ENCODE results near the gene CLNK. TPM values are rescaled to one million over a fixed set of nuclear protein-coding genes. Genes with fewer than 3 reads are reported as not detected.

The CLNK gene
- total RNA-seq, 1 donor from 2014 or later: not detected

GRCh38 chr4:10647846-10648245, 36.7 kb downstream of the CLNK start:
- H3K4me1 Mint-ChIP-seq (ENCODE audit: low read depth): no peaks in the 10 kb centered on the region
- no peak overlapping the region for H3K4me3 Mint-ChIP-seq (ENCODE audit: low read depth)
- H3K27me3 Mint-ChIP-seq: no peaks in the 10 kb centered on the region
- no peaks in the 10 kb centered on the region for H3K36me3 Mint-ChIP-seq (ENCODE audit: insufficient read depth)
- no peak for TF ChIP-seq CTCF (IDR thresholded peaks at IDR 0.05; ENCODE audit: unreplicated experiment)
- H3K9me3 Mint-ChIP-seq (ENCODE audit: low read depth): peaks cover 11% of the 10 kb centered on the region
- no peak overlapping the region for H3K27ac Mint-ChIP-seq
- DNase-seq (ENCODE audit: low spot score, unreplicated experiment): no peak

GRCh38 chr4:10643600-10644425, 40.8 kb downstream of the CLNK start:
- Mint-ChIP-seq H3K36me3 (ENCODE audit: insufficient read depth) (no peaks in the 10 kb centered on the region), H3K4me1 (ENCODE audit: low read depth) (no peaks in the 10 kb centered on the region), H3K9me3 (ENCODE audit: low read depth) (peaks cover 14% of the 10 kb centered on the region), H3K27ac (no peak overlapping the region), H3K27me3 (no peaks in the 10 kb centered on the region), H3K4me3 (ENCODE audit: low read depth) (no peak overlapping the region)
- no peak for TF ChIP-seq CTCF (IDR thresholded peaks at IDR 0.05; ENCODE audit: unreplicated experiment)
- DNase-seq (ENCODE audit: low spot score, unreplicated experiment): no peak

DNA sequence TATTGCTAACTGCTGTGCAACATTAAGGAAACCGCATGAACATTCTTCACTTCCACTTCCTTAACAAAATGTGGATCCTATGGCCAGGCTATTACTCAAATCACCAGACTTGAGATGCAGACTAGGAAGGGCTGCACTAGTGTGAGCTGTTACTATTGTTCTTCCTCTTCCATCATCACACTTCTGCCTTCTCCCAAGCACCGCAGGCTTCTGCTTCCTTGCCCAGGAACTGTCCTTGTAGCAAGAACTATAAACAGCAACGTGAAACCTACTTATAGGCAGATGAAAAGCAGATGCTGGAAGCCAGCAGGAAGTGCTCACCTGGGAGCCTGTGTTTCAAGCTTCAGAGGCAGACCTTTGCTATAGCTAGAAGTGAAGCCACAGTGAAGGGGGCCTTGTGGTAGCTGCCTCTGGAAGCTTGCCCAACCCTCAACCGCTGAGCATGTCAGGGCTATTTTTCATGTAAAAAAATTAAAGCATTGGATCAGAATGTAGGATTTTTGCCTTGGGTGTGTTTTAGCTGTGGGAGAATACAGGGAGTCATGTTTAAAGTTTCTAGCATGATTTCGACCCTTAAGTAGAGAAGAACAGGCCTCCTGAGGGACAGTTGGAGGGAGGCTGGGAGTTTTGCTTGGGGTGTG, 43.9 kb downstream of the CLNK start:
- Mint-ChIP-seq H3K36me3 (ENCODE audit: insufficient read depth) (no peaks in the 10 kb centered on the region), H3K27me3 (no peaks in the 10 kb centered on the region), H3K9me3 (ENCODE audit: low read depth) (peaks cover 3% of the 10 kb centered on the region), H3K4me1 (ENCODE audit: low read depth) (no peaks in the 10 kb centered on the region), H3K27ac (no peak overlapping the region), H3K4me3 (ENCODE audit: low read depth) (no peak overlapping the region)
- DNase-seq (ENCODE audit: low spot score, unreplicated experiment): no peak
- TF ChIP-seq CTCF (IDR thresholded peaks at IDR 0.05; ENCODE audit: unreplicated experiment): no peak

GRCh38 chr4:10639664-10640063, 44.9 kb downstream of the CLNK start:
- DNase-seq (ENCODE audit: low spot score, unreplicated experiment): no peak
- no peak overlapping the region for H3K27ac Mint-ChIP-seq
- no peak overlapping the region for H3K4me3 Mint-ChIP-seq (ENCODE audit: low read depth)
- no peaks in the 10 kb centered on the region for H3K4me1 Mint-ChIP-seq (ENCODE audit: low read depth)
- no peak for TF ChIP-seq CTCF (IDR thresholded peaks at IDR 0.05; ENCODE audit: unreplicated experiment)
- no peaks in the 10 kb centered on the region for H3K27me3 Mint-ChIP-seq
- H3K36me3 Mint-ChIP-seq (ENCODE audit: insufficient read depth): no peaks in the 10 kb centered on the region
- peaks cover 3% of the 10 kb centered on the region for H3K9me3 Mint-ChIP-seq (ENCODE audit: low read depth)

GRCh38 chr4:10639100-10639499, 45.5 kb downstream of the CLNK start:
- Mint-ChIP-seq H3K27me3 (no peaks in the 10 kb centered on the region), H3K4me3 (ENCODE audit: low read depth) (no peak overlapping the region), H3K9me3 (ENCODE audit: low read depth) (peaks cover 3% of the 10 kb centered on the region), H3K4me1 (ENCODE audit: low read depth) (no peaks in the 10 kb centered on the region), H3K36me3 (ENCODE audit: insufficient read depth) (no peaks in the 10 kb centered on the region), H3K27ac (no peak overlapping the region)
- TF ChIP-seq CTCF (IDR thresholded peaks at IDR 0.05; ENCODE audit: unreplicated experiment): no peak
- no peak for DNase-seq (ENCODE audit: low spot score, unreplicated experiment)
